Rectal smooth muscle tissue (tissue), 1 donor: Measurements from ENCODE around the gene ZNF184.

Source experiments
- H3K27ac ChIP-seq: one replicate; pipeline ENCODE4 v1.7.0; 2013; ENCODE audit warnings: low read depth, low read length, inconsistent platforms
- H3K27me3 ChIP-seq: one replicate; pipeline ENCODE4 v1.7.0; 2013; ENCODE audit warnings: low read length; ENCODE audit not compliant: control insufficient read depth, insufficient read depth
- H3K36me3 ChIP-seq: one replicate; pipeline ENCODE4 v1.7.0; 2013; ENCODE audit warnings: low read length; ENCODE audit not compliant: control insufficient read depth, insufficient read depth
- H3K4me1 ChIP-seq: one replicate; pipeline ENCODE4 v1.7.0; 2013; ENCODE audit warnings: low read length; ENCODE audit not compliant: control insufficient read depth, insufficient read depth
- H3K4me3 ChIP-seq: one replicate; pipeline ENCODE4 v1.7.0; 2013; ENCODE audit warnings: low read length
- H3K9ac ChIP-seq: one replicate; pipeline ENCODE4 v1.7.0; 2013; ENCODE audit warnings: low read length

Gene ZNF184

GRCh38 chr6:27472617-27473400, at the start of gene ZNF184:
TSS of gene ZNF184 (minus strand) at chr6:27473105. CDS start at chr6:27472294, 811 bp downstream.
- peaks cover 4% of the 10 kb centered on the region for H3K4me1 ChIP-seq
- H3K9ac ChIP-seq = peak within 1 kb of the TSS; percentile 83
- peak within 1 kb of the TSS; percentile 75 for H3K27ac ChIP-seq
- H3K4me3 ChIP-seq = peak within 1 kb of the TSS; percentile 78
- no peaks in the 10 kb centered on the region for H3K36me3 ChIP-seq
- H3K27me3 ChIP-seq = no peaks in the 10 kb centered on the region

GRCh38 chr6:27518881-27519795, 46.2 kb upstream of the ZNF184 start:
- Histone ChIP-seq H3K4me3 (peak overlapping the region; percentile 77), H3K27ac (peak overlapping the region; percentile 80), H3K36me3 (no peaks in the 10 kb centered on the region), H3K4me1 (peaks cover 4% of the 10 kb centered on the region), H3K9ac (peak overlapping the region; percentile 60), H3K27me3 (no peaks in the 10 kb centered on the region)

GRCh38 chr6:27517928-27518787, 45.3 kb upstream of the ZNF184 start:
- Histone ChIP-seq H3K9ac (no peak overlapping the region), H3K4me1 (peaks cover 4% of the 10 kb centered on the region), H3K4me3 (peak overlapping the region; percentile 77), H3K27me3 (no peaks in the 10 kb centered on the region), H3K36me3 (no peaks in the 10 kb centered on the region), H3K27ac (peak overlapping the region; percentile 80)

GRCh38 chr6:27517238-27517637, 44.3 kb upstream of the ZNF184 start:
- Histone ChIP-seq H3K27ac (no peak overlapping the region), H3K4me1 (peaks cover 4% of the 10 kb centered on the region), H3K27me3 (no peaks in the 10 kb centered on the region), H3K36me3 (no peaks in the 10 kb centered on the region), H3K9ac (no peak overlapping the region), H3K4me3 (no peak overlapping the region)

GRCh38 chr6:27514906-27515495, 42.1 kb upstream of the ZNF184 start:
- no peak overlapping the region for H3K4me3 ChIP-seq
- no peak overlapping the region for H3K9ac ChIP-seq
- no peaks in the 10 kb centered on the region for H3K36me3 ChIP-seq
- H3K4me1 ChIP-seq = peaks cover 4% of the 10 kb centered on the region
- no peak overlapping the region for H3K27ac ChIP-seq
- no peaks in the 10 kb centered on the region for H3K27me3 ChIP-seq

- H3K27me3 ChIP-seq = no peaks in the 10 kb centered on the region
- no peak overlapping the region for H3K27ac ChIP-seq
- no peak overlapping the region for H3K9ac ChIP-seq
- no peaks in the 10 kb centered on the region for H3K36me3 ChIP-seq
- H3K4me3 ChIP-seq = no peak overlapping the region
- H3K4me1 ChIP-seq = no peaks in the 10 kb centered on the region
Observed at GRCh38 chr6:27512525-27512924, 39.6 kb upstream of the ZNF184 start.

- Histone ChIP-seq H3K36me3 (no peaks in the 10 kb centered on the region), H3K9ac (no peak overlapping the region), H3K4me1 (peaks cover 4% of the 10 kb centered on the region), H3K27ac (no peak overlapping the region), H3K27me3 (no peaks in the 10 kb centered on the region), H3K4me3 (no peak overlapping the region)
Observed at GRCh38 chr6:27507041-27507956, 34.4 kb upstream of the ZNF184 start.

- Histone ChIP-seq H3K27ac (no peak overlapping the region), H3K9ac (no peak overlapping the region), H3K4me1 (peaks cover 4% of the 10 kb centered on the region), H3K4me3 (no peak overlapping the region), H3K36me3 (no peaks in the 10 kb centered on the region), H3K27me3 (no peaks in the 10 kb centered on the region)
Observed at GRCh38 chr6:27505209-27506027, 32.5 kb upstream of the ZNF184 start.

GRCh38 chr6:27503436-27504030, 30.6 kb upstream of the ZNF184 start:
- no peak overlapping the region for H3K27ac ChIP-seq

More at GRCh38 chr6:27503436-27504030, 30.6 kb upstream of the ZNF184 start:
- no peak overlapping the region for H3K9ac ChIP-seq
- H3K4me1 ChIP-seq = peaks cover 4% of the 10 kb centered on the region
- no peaks in the 10 kb centered on the region for H3K27me3 ChIP-seq
- peak overlapping the region; percentile 70 for H3K4me3 ChIP-seq
- no peaks in the 10 kb centered on the region for H3K36me3 ChIP-seq
